Neural cell (in vitro differentiated cells): Measurements from ENCODE around the gene LZTS2. TPM values are rescaled to one million over a fixed set of nuclear protein-coding genes. Genes with fewer than 3 reads are reported as not detected.

Experiments used
- H2AFZ ChIP-seq: fragments of 200-600, 300-800 bp; sonication (generic), shearing (Covaris generic); 2 replicates; pipeline ENCODE4 v1.6.0; 2014; ENCODE audit warnings: low read depth, mild to moderate bottlenecking, antibody characterized with exemption, low read length, moderate library complexity
- H3F3A ChIP-seq: fragments of 200-600 bp; shearing (Covaris generic); 2 replicates; pipeline ENCODE4 v1.6.1; 2016; ENCODE audit warnings: mild to moderate bottlenecking, moderate library complexity, mixed read lengths, antibody characterized with exemption, low read length; ENCODE audit not compliant: insufficient read depth, poor library complexity, severe bottlenecking
- H3K27ac ChIP-seq: fragments of 200-600, 300-800 bp; sonication (generic), shearing (Covaris generic); 2 replicates; pipeline ENCODE4 v1.5.1; 2014; ENCODE audit warnings: mild to moderate bottlenecking, low read length, moderate library complexity
- H3K27me3 ChIP-seq: fragments of 300-800, 200-600 bp; sonication (generic), shearing (Covaris generic); 2 replicates; pipeline ENCODE4 v1.6.0; 2014; ENCODE audit warnings: mild to moderate bottlenecking, low read depth, low read length, moderate library complexity; ENCODE audit not compliant: insufficient read depth
- H3K36me3 ChIP-seq: fragments of 300-800, 200-600 bp; sonication (generic), shearing (Covaris generic); 2 replicates; pipeline ENCODE4 v1.5.1; 2014; ENCODE audit warnings: mild to moderate bottlenecking, antibody characterized with exemption, low read length, moderate library complexity; ENCODE audit not compliant: insufficient read depth
- H3K4me2 ChIP-seq: fragments of 300-800, 200-600 bp; sonication (generic), shearing (Covaris generic); 2 replicates; pipeline ENCODE4 v1.6.0; 2014; ENCODE audit warnings: mild to moderate bottlenecking, low read length
- H3K4me3 ChIP-seq: fragments of 300-800, 200-600 bp; sonication (generic), shearing (Covaris generic); 2 replicates; pipeline ENCODE4 v1.5.1; 2014; ENCODE audit warnings: mild to moderate bottlenecking, low read length, moderate library complexity
- H3K79me2 ChIP-seq: fragments of 200-600 bp; shearing (Covaris generic); replicated peaks from 2 replicates; pipeline ENCODE4 v1.6.0; 2014; ENCODE audit warnings: mild to moderate bottlenecking, low read length, moderate library complexity; ENCODE audit not compliant: insufficient read depth
- H3K9ac ChIP-seq: fragments of 300-800, 200-600 bp; sonication (generic), shearing (Covaris generic); 2 replicates; pipeline ENCODE4 v1.6.1; 2016; ENCODE audit warnings: mild to moderate bottlenecking, low read length, mixed read lengths
- H3K9me2 ChIP-seq: fragments of 200-600 bp; shearing (Covaris generic); 2 replicates; pipeline ENCODE4 v1.6.1; 2016; ENCODE audit warnings: mild to moderate bottlenecking, low read length, mixed read lengths; ENCODE audit not compliant: insufficient read depth
- H3K9me3 ChIP-seq: fragments of 200-600, 300-800 bp; sonication (generic), shearing (Covaris generic); 2 replicates; pipeline ENCODE4 v1.6.1; 2016; ENCODE audit warnings: mild to moderate bottlenecking, mixed run types, low read length, moderate library complexity, mixed read lengths
- H4K20me1 ChIP-seq: fragments of 200-600 bp; shearing (Covaris generic); 2 replicates; pipeline ENCODE4 v1.6.1; 2016; ENCODE audit warnings: mild to moderate bottlenecking, mixed run types; ENCODE audit not compliant: insufficient read depth
- EP300 ChIP-seq: fragments of 450-650 bp; conservative IDR thresholded peaks from 2 replicates; pipeline ENCODE4 v1.6.1; 2014; ENCODE audit warnings: antibody characterized with exemption, mild to moderate bottlenecking, moderate library complexity; ENCODE audit not compliant: poor library complexity, severe bottlenecking
- EZH2 ChIP-seq: fragments of 200-600, 300-800 bp; shearing (Covaris generic), sonication (generic); IDR thresholded peaks from 2 replicates; pipeline ENCODE4 v1.6.1; 2014; ENCODE audit warnings: antibody characterized with exemption, low read length, borderline replicate concordance, mild to moderate bottlenecking; ENCODE audit not compliant: insufficient read depth, poor library complexity, severe bottlenecking
- MXI1 ChIP-seq: fragments of 450-650 bp; conservative IDR thresholded peaks from 2 replicates; pipeline ENCODE4 v1.6.1; 2014; ENCODE audit warnings: antibody characterized with exemption, mild to moderate bottlenecking; ENCODE audit not compliant: poor library complexity, severe bottlenecking
- POLR2AphosphoS5 ChIP-seq: IDR thresholded peaks from 2 replicates; pipeline ENCODE4 v1.6.1; 2012
- RAD21 ChIP-seq: fragments of 450-650 bp; conservative IDR thresholded peaks from 2 replicates; pipeline ENCODE4 v1.6.1; 2014; ENCODE audit warnings: antibody characterized with exemption, mild to moderate bottlenecking, moderate library complexity
- SMC3 ChIP-seq: fragments of 450-650 bp; conservative IDR thresholded peaks from 2 replicates; pipeline ENCODE4 v1.6.1; 2014; ENCODE audit warnings: antibody characterized with exemption, mild to moderate bottlenecking, moderate library complexity; ENCODE audit not compliant: poor library complexity
- TAF1 ChIP-seq: IDR thresholded peaks from 2 replicates; pipeline ENCODE4 v1.6.1; 2012; ENCODE audit warnings: low read depth
- polyA plus RNA-seq: library from polyadenylated mRNA; depleted of rRNA; stranded (reverse); fragments of >200 nt; gene quantifications from 2 replicates; pipeline ENCODE4 v1.2.3, GENCODE V29; 2014
- TF ChIP-seq, protein P1 (sequence below): fragments of 450-650 bp; IDR thresholded peaks from 2 replicates; pipeline ENCODE4 v1.5.1; 2014; ENCODE audit warnings: antibody characterized with exemption, mild to moderate bottlenecking, moderate library complexity; ENCODE audit not compliant: poor library complexity, severe bottlenecking
- TF ChIP-seq, protein P2 (sequence below): IDR thresholded peaks from 2 replicates; pipeline ENCODE4 v1.6.1; 2012; ENCODE audit warnings: borderline replicate concordance

The LZTS2 gene
- polyA plus RNA-seq, 1 donor from 2014 or later: 40.1 TPM

DNA sequence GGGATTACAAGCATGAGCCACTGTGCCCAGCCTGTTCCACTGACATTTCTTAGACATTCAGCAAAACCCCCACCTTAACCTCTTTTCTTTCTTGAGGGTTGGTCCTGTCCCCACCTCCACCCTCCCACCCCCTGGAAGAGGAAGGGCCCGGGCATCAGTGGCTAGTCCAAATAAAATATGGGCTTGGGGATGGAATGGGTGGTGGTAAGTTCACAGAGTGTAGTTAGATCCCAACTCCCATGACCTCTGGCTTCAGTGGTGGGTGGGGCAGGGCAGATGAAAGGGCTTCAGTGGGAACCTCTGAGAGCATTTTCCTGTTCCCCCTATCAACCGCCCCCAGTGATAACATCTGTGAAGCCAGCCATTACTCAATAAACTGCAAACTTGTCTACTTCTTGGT, 41.2 kb downstream of the LZTS2 start:
- H3K79me2 ChIP-seq: no peaks in the 10 kb centered on the region
- TF ChIP-seq EP300: no peak
- TF ChIP-seq, protein P1, sequence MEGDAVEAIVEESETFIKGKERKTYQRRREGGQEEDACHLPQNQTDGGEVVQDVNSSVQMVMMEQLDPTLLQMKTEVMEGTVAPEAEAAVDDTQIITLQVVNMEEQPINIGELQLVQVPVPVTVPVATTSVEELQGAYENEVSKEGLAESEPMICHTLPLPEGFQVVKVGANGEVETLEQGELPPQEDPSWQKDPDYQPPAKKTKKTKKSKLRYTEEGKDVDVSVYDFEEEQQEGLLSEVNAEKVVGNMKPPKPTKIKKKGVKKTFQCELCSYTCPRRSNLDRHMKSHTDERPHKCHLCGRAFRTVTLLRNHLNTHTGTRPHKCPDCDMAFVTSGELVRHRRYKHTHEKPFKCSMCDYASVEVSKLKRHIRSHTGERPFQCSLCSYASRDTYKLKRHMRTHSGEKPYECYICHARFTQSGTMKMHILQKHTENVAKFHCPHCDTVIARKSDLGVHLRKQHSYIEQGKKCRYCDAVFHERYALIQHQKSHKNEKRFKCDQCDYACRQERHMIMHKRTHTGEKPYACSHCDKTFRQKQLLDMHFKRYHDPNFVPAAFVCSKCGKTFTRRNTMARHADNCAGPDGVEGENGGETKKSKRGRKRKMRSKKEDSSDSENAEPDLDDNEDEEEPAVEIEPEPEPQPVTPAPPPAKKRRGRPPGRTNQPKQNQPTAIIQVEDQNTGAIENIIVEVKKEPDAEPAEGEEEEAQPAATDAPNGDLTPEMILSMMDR: no peak
- no peak for TF ChIP-seq RAD21
- TF ChIP-seq SMC3: no peak
- no peak for TF ChIP-seq TAF1
- no peak for TF ChIP-seq EZH2
- TF ChIP-seq, protein P2, sequence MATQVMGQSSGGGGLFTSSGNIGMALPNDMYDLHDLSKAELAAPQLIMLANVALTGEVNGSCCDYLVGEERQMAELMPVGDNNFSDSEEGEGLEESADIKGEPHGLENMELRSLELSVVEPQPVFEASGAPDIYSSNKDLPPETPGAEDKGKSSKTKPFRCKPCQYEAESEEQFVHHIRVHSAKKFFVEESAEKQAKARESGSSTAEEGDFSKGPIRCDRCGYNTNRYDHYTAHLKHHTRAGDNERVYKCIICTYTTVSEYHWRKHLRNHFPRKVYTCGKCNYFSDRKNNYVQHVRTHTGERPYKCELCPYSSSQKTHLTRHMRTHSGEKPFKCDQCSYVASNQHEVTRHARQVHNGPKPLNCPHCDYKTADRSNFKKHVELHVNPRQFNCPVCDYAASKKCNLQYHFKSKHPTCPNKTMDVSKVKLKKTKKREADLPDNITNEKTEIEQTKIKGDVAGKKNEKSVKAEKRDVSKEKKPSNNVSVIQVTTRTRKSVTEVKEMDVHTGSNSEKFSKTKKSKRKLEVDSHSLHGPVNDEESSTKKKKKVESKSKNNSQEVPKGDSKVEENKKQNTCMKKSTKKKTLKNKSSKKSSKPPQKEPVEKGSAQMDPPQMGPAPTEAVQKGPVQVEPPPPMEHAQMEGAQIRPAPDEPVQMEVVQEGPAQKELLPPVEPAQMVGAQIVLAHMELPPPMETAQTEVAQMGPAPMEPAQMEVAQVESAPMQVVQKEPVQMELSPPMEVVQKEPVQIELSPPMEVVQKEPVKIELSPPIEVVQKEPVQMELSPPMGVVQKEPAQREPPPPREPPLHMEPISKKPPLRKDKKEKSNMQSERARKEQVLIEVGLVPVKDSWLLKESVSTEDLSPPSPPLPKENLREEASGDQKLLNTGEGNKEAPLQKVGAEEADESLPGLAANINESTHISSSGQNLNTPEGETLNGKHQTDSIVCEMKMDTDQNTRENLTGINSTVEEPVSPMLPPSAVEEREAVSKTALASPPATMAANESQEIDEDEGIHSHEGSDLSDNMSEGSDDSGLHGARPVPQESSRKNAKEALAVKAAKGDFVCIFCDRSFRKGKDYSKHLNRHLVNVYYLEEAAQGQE: no peak
- no peak for TF ChIP-seq POLR2AphosphoS5
- TF ChIP-seq MXI1: no peak
- H3K27me3 ChIP-seq: peaks cover 5% of the 10 kb centered on the region
- no peak overlapping the region for H3K27ac ChIP-seq
- H3K4me2 ChIP-seq: no peak overlapping the region
- H4K20me1 ChIP-seq: no peaks in the 10 kb centered on the region
- no peak overlapping the region for H3K4me3 ChIP-seq
- no peak overlapping the region for H3K9ac ChIP-seq
- H3K36me3 ChIP-seq: no peaks in the 10 kb centered on the region
- no peak overlapping the region for H2AFZ ChIP-seq
- H3F3A ChIP-seq: peaks cover 4% of the 10 kb centered on the region
- H3K9me2 ChIP-seq: no peaks in the 10 kb centered on the region
- no peaks in the 10 kb centered on the region for H3K9me3 ChIP-seq

DNA sequence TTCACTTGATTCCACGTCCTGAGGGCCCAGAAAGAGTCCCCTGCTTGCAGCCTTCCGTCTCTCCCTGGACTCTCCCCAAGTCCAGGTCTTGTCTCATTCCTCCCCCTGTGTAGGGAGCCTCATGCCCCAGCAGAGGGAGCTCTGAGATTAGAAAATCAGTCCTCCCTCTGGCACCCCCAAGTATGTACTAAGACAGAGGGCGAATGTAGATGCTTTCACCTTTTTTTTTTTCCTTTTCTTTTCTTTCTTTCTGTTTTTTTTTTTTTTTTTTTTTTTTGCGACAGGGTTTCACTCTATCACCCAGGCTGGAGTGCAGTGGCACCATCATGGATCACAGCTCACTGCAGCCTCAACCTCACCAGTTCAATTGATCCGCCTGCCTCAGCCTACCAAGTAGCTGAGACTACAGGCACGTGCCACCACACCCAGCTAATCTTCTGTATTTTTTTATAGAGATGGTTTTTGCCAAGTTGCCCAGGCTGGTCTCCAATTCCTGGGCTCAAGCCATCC, 41.7 kb downstream of the LZTS2 start:
- Histone ChIP-seq H3F3A (peaks cover 4% of the 10 kb centered on the region), H3K79me2 (no peaks in the 10 kb centered on the region), H3K4me3 (no peak overlapping the region), H3K9me3 (no peaks in the 10 kb centered on the region), H4K20me1 (no peaks in the 10 kb centered on the region), H2AFZ (no peak overlapping the region), H3K9me2 (no peaks in the 10 kb centered on the region), H3K27me3 (peaks cover 10% of the 10 kb centered on the region), H3K9ac (no peak overlapping the region), H3K27ac (no peak overlapping the region), H3K36me3 (no peaks in the 10 kb centered on the region), H3K4me2 (no peak overlapping the region)
- TF ChIP-seq SMC3 (peak; percentile 78), RAD21 (peak; percentile 84)
- TF ChIP-seq, protein P1: peak; percentile 85
- TF ChIP-seq, protein P2: no peak
